ENCODE measurements around the gene MRNIP.

The MRNIP gene

DNA sequence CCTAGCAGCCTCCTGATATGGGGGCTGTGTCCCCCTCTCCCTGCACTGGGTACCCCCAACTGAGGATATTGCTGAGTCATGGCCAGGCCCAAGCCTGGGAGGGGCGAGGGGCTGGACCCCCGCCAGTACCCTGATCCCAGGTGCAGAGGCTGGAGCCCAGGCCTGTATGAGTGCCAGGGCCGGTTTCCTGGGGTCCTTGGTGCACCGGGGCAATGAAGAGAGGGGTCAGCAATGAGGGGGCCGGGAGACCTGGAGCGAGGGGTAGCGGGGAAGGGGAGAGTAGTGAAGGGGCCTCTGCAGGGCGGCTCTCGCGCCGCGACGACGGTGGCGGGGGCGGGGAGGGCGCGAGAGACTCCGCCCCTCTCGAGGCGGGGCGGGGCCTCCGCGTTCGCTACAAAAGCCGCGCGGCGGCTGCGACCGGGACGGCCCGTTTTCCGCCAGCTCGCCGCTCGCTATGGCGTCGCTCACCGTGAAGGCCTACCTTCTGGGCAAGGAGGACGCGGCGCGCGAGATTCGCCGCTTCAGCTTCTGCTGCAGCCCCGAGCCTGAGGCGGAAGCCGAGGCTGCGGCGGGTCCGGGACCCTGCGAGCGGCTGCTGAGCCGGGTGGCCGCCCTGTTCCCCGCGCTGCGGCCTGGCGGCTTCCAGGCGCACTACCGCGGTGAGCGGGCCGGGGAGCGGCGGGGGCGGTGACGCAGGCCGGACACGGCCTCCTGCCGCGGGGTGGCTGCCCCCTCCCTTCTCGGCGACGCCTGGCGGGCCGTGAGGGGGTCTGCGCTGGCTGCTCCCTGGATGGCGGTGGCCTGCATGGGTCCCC lies 37.9 kb downstream of the MRNIP start, which contains the start of gene SQSTM1:
TSS of gene SQSTM1 (plus strand) at position 423 of the 815 bp plus-strand sequence. CDS start at position 455, 32 bp downstream.
- peak within 1 kb of the TSS; percentile 95 for H3K27ac ChIP-seq
- POLR2A ChIA-PET (ENCODE audit: low non-redundant PET): interaction anchor here (0.7 to 1.3 kb wide), 3 partner anchors 15 to 88 kb away, joined by 3 to 7 read pairs (median 4); no protein-coding TSS in a partner anchor
- TF ChIP-seq, protein P1, sequence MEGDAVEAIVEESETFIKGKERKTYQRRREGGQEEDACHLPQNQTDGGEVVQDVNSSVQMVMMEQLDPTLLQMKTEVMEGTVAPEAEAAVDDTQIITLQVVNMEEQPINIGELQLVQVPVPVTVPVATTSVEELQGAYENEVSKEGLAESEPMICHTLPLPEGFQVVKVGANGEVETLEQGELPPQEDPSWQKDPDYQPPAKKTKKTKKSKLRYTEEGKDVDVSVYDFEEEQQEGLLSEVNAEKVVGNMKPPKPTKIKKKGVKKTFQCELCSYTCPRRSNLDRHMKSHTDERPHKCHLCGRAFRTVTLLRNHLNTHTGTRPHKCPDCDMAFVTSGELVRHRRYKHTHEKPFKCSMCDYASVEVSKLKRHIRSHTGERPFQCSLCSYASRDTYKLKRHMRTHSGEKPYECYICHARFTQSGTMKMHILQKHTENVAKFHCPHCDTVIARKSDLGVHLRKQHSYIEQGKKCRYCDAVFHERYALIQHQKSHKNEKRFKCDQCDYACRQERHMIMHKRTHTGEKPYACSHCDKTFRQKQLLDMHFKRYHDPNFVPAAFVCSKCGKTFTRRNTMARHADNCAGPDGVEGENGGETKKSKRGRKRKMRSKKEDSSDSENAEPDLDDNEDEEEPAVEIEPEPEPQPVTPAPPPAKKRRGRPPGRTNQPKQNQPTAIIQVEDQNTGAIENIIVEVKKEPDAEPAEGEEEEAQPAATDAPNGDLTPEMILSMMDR (conservative IDR thresholded peaks at IDR 0.05; ENCODE audit: low read depth): no peak
- CTCF ChIA-PET: no interaction called here
- peak; percentile 87 for DNase-seq (ENCODE audit: low spot score)

DNA sequence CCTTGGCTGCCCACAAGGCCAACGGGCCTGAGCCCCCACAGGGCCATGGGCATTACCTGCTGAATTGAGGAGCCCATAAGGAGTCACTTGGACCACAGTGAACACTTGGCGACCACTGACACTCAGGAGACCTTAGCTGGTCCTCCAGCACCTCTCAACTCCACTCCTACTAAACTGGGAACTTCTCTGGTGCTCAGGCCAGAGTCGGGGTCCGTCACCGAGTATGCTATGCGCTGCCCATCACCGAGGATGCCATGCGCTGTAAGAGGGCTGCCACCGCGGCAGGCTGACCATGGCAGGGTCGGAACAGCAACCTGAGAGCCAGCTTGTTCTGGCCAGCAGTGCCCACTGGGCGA lies 38.5 kb downstream of the MRNIP start:
- peak overlapping the region; percentile 95 for H3K27ac ChIP-seq
- POLR2A ChIA-PET (ENCODE audit: low non-redundant PET): interaction anchor here (0.6 to 1.3 kb wide), 3 partner anchors 9 to 88 kb away, joined by 3 to 7 read pairs (median 3); no protein-coding TSS in a partner anchor
- DNase-seq (ENCODE audit: low spot score): no peak
- CTCF ChIA-PET: interaction anchor here (0.5 to 0.7 kb wide), 3 partner anchors 23 to 270 kb away, joined by 3 read pairs; no protein-coding TSS in a partner anchor
- TF ChIP-seq, protein P1 (conservative IDR thresholded peaks at IDR 0.05; ENCODE audit: low read depth): no peak

GRCh38 chr5:179819296-179820126 lies 39.1 kb downstream of the MRNIP start:
- ChIA-PET CTCF (interaction anchor here (0.5 to 0.7 kb wide), 3 partner anchors 23 to 271 kb away, joined by 3 read pairs; no protein-coding TSS in a partner anchor), POLR2A (ENCODE audit: low non-redundant PET) (interaction anchor here (0.6 to 1.3 kb wide), 4 partner anchors 9 to 15 kb away, joined by 3 to 12 read pairs (median 5); no protein-coding TSS in a partner anchor)
- H3K27ac ChIP-seq: peak overlapping the region; percentile 95
- DNase-seq (ENCODE audit: low spot score): peak; percentile 60
- TF ChIP-seq, protein P1 (conservative IDR thresholded peaks at IDR 0.05; ENCODE audit: low read depth): no peak

- POLR2A ChIA-PET (ENCODE audit: low non-redundant PET): interaction anchor here (0.6 to 1.2 kb wide), 2 partner anchors 8 to 14 kb away, joined by 3 to 12 read pairs; no protein-coding TSS in a partner anchor
- CTCF ChIA-PET: no interaction called here
- H3K27ac ChIP-seq: peak overlapping the region; percentile 95
These were observed 39.8 kb downstream of the MRNIP start for GRCh38 chr5:179818746-179819295.

GRCh38 chr5:179817890-179818745 lies 40.5 kb downstream of the MRNIP start:
- peak overlapping the region; percentile 95 for H3K27ac ChIP-seq
- CTCF ChIA-PET: interaction anchor here (0.6 kb wide), 1 partner anchor 86 kb away, joined by 4 read pairs; the partner anchor contains the start of gene MAML1
- POLR2A ChIA-PET (ENCODE audit: low non-redundant PET): interaction anchor here (1.2 kb wide), 1 partner anchor 13 kb away, joined by 12 read pairs; no protein-coding TSS in a partner anchor
- DNase-seq (ENCODE audit: low spot score): no peak
- TF ChIP-seq, protein P1 (conservative IDR thresholded peaks at IDR 0.05; ENCODE audit: low read depth): no peak

More at GRCh38 chr5:179818746-179819295, 39.8 kb downstream of the MRNIP start:
- DNase-seq (ENCODE audit: low spot score): peak; percentile 97
- TF ChIP-seq, protein P1 (conservative IDR thresholded peaks at IDR 0.05; ENCODE audit: low read depth): no peak

All from RWPE1 (cell line).